Measurements from ENCODE around the gene TMEM164.

The TMEM164 gene

DNA sequence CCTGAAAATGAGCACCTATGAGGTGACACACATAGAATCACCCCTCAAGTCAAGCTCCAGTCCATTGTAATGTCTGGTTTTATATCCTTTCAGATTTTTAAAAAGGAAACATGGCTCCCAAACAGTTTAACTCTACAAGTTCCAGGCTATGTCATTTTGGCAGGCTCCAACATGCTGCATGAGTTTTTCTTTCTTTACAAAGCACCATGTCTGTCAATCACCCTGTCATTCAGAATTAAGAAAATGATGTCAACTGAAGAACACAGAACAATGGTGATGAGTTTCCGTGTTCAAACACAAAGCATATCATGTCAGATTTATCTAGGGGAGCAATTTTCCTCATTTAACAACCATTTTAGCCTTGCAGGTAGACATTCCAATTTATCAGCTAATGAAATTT lies 208.4 kb downstream of the TMEM164 start:
- DNase-seq (ENCODE audit: low spot score), result no peak

DNA sequence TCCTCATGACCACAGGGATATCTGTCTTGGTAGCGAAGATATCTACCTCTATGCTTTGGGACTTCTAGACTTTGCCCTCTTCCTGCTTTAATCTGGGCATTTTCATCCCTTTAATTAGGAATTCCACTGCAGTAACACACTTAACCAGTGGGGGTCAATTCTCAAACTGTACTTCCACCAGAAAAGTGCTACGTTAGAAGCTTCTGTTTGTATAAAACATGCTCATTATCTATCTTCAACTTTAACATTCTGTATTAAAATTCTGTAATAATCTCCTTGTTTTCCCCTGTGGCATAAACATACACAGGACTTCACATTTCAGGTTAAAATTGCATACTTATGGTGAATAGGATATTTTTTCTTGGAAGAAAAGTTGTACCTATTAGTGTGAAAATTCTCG lies 209.4 kb downstream of the TMEM164 start:
- no peak for DNase-seq (ENCODE audit: low spot score)

DNA sequence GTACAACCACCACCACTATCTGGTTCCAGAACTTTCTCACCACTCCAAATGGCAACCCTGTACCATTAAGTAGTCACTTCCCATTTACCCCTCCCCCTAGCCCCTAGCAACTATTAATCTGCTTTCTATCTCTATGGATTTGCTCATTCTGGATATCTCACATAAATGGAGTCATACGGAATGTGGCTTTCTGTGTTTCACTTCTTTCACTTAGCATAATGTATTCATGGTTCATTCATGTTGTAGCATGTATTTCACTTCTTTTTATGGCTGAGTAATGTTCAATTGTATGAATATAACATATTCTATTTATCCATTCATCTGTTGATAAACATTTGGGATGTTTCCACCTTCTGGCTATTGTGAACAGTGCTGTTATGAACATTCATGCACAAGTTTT lies 210.3 kb downstream of the TMEM164 start:
- DNase-seq (ENCODE audit: low spot score), result no peak

DNA sequence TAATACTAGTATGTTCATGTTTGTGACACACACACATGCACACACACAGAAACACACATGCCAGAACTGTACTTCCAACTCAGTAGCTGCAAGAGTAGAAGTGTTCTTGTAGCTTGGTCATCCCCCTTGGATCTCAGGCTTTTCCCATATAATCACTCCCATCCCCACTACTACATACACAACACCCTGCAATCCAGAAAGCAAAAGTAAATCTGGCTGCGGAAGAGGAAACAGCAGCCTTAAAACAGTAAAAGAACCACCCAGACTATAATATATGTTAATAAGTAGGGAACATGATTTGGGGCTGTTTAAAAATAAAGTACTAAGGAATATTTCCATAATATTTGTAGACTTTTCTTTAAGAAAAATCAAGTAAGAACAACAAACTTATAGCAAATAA lies 211.8 kb downstream of the TMEM164 start:
- no peak for DNase-seq (ENCODE audit: low spot score)

DNA sequence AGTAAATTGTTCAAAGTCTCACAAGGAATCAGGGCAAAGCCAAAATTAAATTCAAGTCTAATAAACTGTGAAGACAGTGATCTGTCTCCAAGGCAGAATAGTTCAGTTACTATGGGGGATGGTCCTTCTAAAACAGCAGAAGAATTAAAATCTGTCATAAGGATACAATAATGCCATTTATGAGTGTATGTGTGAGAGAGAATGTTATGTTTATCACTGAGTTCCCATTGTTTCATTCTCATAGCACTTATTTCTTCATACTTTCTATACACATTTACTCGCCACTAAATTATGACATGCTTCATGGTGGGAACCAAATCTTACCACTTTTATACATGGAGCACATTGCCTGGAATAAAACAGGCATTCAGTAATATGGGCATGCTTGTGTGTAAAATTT lies 212.5 kb downstream of the TMEM164 start:
- no peak for DNase-seq (ENCODE audit: low spot score)

DNA sequence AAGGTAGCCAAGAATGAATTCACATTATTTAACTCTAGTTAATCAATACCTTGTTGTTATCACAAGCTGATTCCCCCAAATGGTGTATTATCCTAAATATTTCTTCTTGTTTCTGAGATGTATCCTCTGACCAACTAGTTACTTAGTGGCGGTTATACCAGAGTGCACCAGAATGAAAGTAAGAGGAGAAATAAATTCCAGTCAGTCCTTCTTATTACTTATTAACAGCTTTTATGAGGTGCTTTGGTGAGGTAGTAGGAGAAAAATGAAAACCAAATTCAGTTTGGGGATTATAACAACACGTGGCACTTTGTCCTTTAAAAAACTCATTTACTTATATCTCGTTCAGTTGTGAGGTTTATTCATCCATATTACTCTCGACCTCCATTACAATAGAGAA lies 213.1 kb downstream of the TMEM164 start:
- DNase-seq (ENCODE audit: low spot score), result no peak

DNA sequence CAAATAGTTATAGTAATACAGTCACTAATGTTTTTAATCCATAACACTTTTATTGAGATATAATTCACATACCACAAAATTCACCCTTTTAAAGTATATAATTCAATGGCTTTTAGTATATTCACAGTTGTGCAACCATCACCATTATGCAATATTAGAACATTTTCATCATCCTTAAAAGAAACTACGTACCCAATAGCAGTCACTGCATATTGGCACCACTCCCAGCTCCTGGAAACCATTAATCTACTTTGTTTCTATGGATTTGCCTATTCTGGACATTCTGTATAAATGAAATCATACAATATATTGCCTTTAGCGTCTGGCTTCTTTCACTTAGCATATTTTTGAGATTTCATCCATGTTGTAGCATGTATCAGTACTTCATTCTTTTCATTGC lies 215.7 kb downstream of the TMEM164 start:
- no peak for DNase-seq (ENCODE audit: low spot score)

DNA sequence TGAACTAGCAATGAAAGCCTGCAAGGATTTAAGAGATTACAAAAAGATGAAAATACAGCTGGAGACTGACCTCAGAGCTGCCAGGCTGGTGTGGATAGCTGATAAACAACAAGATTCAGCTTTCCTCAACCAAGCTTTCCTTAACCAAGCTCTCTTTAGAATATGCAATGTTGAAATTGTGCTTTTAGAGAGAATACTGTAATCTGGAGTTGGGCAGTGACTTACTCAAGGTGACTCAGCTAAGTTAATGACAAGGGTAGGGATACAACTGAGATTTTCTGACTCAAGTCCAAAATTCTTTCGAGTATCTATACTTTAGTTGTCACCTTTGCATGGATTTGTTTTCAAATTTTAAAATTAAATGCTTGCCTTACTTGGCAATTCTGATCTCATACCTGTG lies 217.0 kb downstream of the TMEM164 start:
- DNase-seq (ENCODE audit: low spot score), result no peak

DNA sequence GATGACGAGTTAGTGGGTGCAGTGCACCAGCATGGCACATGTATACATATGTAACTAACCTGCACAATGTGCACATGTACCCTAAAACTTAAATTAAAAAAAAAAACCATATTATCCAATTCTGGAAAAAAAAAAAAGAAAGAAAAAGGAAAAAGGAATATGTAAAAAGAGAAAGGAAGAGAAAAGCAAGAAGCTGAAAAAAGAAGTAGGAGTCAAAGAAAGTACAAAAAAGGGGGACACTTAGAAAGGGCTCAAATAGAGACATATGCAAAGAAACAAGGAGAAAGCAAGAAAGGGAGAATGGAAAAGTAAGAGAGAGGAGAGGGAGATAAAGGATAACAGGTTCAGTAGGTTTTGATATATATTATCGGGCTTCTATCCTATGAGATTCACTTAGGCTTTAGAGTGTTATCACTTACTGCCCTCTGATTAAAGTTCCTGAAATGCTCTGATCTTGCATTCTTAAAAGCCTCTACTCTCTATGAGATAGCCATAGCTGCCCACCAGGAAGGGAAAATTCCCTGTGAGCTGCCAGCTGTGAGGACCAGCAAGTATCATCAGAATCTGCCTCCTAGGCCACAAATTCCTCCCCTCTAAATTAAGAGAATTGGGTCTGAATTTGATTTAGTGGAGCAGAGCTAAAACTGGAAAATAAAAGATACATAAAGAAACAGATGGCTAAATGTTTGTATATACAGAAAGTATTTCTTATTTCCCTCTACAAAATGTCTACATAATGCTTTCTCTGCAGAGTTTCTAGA lies 219.8 kb downstream of the TMEM164 start:
- DNase-seq (ENCODE audit: low spot score), result no peak

DNA sequence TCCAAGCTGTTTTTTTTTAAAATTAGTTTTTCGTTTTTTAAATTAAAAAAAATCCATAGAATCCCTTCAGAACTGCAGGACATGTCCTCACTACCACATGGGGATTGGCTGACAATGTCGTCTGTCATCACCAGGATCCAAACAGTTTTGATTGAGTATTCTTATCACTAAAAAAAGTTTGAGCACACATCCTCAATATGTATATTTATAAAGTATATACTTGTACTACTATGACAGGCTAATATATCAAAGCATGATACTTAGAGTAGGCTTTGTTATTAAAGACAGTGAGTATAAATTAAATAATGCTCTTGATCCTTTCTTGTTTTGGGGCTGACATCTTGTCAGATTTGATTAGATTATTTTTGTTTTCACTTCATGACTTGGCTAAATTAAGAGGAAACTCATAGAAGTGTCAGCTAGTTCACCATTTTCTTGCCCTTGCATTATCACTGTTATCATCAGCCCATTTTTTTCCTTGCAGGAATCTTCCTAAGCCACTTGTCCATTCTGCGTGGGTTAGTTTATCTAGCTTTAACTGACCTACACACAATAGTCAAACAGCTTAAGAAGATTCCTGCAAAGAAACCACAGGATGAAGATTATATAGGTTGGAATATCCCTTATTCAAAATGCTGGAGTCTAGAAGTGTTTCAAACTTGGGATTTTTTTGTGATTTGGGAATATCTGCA lies 222.2 kb downstream of the TMEM164 start:
- DNase-seq (ENCODE audit: low spot score), result no peak

DNA sequence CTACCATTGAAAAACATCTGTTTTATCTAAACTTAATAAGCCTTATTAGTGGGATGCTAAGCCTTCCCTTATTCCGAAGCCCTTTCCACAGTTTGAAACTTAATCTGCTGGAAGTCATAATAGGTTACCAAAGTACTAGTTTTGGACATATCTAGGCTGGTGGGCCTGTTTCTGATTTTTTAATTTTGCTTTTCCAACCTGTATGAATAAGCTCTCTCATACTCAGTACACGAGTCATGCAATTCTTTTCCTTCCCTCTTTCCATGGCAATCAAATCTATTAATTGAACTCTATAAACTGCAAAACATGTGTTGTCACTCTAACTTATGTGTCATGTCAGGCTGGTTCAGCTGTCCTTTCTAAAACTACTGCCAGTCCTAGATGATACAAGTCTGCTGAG lies 224.0 kb downstream of the TMEM164 start:
- DNase-seq (ENCODE audit: low spot score), result no peak

All from germinal center (tissue), 1 donor.